HG03159 (cell line): ENCODE results near the gene CD33.

Experiments used
- ATAC-seq: cut with Tn5 transposase; IDR thresholded peaks from one replicate; pipeline ENCODE4 v1.9.1; 2021; ENCODE audit warnings: mild to moderate bottlenecking, moderate library complexity; ENCODE audit not compliant: unreplicated experiment

The CD33 gene

DNA sequence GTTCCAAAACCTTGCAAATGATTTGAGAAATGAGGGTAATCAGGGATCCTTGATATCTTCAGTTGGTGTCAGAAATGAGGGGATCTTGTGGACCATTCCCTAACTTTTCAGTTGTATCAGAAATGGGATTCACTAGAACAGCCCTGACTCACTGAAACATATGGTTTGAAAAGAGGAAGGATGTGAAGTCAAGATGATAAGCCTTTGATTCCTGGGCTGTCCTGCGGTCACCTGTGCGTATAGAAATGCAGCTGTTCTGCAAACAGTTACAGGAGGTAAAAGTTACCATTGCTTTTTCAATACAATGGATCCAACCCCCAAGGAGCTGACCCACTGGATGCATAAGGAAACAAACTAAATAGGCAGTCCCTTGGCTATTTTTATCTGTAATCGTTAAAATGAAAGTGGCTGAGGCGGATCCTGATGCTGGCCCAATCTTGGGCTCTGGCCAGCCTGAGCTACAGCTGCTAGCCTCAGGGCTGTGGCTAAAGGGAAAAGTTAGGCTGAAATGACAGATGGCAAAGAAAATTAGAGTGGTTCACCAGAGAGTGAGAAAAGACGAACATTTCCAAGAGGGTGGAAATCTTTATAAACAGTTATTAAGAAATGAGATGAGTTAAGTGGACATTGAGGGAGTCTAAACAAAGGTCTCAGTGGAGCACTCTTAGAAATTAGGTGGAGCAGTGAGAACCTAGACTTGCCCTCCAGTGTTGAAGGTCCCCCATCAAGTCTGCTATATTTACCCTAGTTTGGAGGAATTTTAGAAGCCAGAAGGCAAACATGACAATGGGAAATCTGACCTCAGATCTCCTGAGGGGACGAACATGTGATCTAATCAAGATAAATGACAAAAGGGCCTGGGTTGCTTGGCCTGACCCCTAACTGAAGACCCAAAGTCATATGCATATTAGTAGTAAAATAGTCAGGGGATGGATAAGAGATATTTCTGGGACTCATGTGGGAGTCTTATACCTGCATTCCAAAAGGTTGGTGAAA is 33.6 kb downstream of the CD33 start:
- ATAC-seq, result no peak

DNA sequence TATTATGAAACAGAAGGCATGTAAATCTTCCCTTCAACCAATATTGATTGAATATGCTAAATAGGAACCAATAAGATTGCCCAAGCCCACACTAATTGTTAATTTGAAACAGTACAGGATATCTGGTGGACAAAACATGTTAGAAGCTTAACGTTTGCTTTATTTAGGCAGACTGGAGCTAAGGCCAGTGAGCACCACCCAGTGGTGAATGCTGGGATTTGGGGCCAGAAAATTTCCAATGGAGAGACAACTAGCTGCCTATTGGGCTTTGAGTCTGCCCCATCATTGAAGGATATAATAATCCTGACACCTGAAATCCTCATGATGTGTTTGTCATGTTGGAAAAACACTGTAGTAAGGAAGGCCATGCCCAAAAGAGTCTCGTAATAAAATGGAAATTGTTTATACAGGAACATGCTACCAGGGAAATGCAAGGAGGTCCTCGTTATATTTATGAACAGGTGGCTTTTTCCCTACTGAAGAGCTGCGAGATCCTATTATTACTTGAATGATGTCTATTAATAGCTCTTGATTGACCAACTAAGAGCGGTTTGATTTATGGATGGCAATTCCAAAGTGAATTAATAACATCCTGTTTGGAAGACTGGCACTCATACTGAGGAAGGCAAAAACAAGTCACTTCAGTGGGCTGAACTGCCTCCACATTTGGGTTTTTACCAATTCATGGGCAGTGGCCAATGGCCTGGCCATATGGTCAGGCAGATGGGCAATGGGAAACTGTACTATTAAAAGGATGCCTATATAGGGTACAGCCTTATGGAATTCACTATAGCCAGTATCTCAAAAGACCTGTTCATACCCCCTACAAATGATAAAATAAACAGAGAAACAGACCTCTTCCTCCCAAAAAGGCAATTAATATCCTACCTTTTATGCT is 34.7 kb downstream of the CD33 start:
- ATAC-seq, result no peak

DNA sequence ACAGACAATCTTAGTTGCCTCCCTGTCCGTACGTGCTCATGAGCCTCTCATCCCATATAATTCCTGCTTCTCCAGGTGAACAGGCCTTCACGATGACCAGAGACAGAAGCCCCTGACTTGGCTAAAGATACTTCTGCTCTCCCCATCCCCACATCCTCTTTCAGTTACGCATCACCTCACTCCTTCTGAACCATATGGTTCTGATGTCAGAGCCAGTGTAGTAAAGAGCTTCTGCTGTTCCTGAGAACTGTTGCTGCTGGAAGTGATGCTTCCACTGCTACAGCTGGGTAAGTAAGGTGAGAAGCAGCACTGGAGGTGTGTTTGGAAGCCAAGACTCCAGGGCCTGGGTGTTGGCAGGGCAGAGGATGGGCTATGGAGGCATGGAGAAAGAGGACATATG is 38.9 kb downstream of the CD33 start:
- ATAC-seq, result no peak

DNA sequence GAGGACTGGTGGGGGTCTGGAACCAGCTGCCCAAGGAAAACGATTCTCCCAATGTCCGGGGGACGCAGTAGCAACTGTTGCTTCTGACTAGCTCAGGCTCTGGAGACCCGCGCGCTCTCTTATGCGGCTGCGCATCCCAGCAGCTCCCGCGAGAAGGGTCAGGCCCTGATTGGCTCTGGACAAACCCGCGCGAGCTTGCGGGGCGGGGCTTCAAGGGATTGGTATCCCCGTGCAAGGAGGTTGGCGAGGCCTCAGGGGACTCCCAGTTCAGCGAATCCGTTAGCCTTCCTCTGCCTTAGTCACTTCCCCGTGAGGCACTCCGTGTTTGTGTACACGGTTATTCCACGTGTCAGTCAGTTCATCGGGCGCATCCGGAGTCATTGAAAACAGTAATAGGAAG is 46.2 kb downstream of the CD33 start:
- ATAC-seq, result no peak

GRCh38 chr19:51272183-51272810 is 47.4 kb downstream of the CD33 start:
- no peak for ATAC-seq

GRCh38 chr19:51274049-51274770 is 49.3 kb downstream of the CD33 start:
- ATAC-seq, result no peak

- no peak for ATAC-seq
Measured at GRCh38 chr19:51277112-51277511, 52.2 kb downstream of the CD33 start.

DNA sequence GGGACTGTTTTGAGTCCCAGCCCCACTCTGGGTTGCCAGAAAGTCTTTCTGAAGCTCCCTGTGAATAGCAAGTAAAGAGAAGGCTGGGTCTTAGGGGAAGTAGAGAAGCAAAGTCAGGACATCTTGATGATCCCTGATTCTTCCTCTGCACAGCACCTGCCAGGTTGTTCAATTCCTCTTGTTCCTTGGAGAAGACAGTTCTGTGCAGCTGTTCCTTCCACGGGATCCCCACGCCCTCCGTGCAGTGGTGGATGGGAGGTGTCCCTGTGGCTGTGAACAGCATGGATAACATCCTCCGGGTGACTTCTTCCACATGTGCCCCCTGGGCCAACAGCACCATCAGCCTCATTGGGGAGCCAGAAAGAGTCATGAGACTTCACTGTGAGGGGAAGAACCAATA is 57.5 kb downstream of the CD33 start:
- no peak for ATAC-seq

DNA sequence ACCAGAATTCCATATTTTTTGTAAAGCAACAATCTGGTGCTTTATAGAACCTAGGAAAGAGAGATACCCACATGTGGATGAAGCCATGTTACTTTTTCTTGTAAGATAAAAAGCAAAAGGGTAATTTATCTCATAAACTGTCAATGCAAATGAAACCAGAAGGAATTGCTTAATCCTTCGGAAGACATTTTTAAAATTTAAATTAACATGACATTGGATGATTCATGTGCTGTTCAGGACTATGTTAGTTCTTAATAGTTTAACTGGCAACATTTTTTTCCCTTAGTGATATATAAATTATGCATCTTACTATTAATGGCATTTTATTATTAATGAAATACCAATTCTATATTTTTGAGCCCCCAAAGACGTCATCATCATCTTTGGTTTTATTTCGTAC is 60.8 kb downstream of the CD33 start:
- ATAC-seq, result no peak
